HG02870 (cell line): ENCODE results near the gene DCLK2.

Experiments
- ATAC-seq: cut with Tn5 transposase; IDR thresholded peaks from one replicate; pipeline ENCODE4 v1.9.1; 2021; ENCODE audit warnings: mild to moderate bottlenecking, moderate library complexity; ENCODE audit not compliant: unreplicated experiment

DCLK2 gene

GRCh38 chr4:150255610-150256224 lies 177.5 kb downstream of the DCLK2 start:
- ATAC-seq: no peak

DNA sequence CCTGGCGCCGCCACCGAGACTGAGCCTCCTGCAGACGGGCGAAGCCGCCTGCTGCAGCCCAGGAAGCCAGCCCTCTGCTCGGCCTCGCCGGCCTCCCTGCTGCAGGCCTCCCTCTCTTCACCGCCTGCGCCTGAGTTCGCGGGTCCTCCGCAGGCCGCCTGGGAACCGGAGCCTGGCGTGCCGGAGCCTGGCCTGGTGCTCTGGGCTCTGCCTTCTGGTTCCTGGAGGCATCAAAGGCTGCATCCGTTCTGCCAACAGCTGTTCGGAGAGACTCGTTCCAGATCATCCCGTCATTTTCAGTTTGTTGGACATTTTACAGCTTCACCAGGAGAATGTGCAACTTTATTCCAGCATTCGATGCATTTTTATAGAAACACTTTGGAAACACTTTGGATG lies 178.0 kb downstream of the DCLK2 start:
- no peak for ATAC-seq

DNA sequence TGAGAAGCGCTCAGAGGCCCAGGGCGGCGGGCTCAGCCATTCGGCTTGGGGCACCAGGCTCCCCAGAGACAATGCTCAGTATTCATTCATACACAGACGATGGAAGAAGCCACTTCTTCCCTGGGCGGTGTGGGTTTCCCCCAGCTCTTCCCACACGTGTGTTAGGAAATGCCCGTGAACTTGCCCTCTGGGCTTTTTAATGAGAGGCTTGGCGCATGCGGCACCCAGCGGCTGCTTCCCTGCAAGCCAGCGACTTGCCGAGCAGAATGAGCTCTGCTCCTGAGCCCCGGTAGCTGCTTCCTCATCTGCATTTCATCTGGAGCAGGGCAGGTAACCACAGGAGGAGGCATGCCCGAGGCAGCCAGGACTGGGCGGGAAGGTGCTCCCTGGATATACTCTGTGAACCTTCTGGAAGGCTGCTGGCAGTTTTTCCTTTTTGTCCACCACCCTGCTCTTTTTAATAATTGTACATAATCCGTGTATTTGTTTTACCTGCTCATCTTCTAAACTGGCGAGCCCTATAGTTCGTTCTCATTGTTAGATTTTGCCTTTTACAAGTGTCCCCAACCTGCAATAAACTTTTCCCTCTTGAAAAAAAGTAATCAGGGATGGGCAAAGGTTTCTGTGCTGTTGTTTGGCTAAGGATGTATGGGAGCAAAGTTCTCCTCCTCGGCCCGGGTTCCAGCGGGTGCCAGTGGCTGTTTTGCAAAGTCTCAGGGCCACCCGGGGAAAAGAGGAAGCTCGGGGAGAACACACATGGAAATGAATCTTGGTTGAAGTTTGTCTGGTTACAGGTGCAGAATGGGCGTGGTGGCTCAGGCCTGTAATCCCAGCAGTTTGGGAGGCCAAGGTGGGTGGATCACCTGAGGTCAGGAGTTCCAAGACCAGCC lies 178.8 kb downstream of the DCLK2 start:
- ATAC-seq: no peak

- ATAC-seq: no peak
Measured at GRCh38 chr4:150258569-150258968, 180.3 kb downstream of the DCLK2 start.

GRCh38 chr4:150259861-150260567 lies 181.8 kb downstream of the DCLK2 start:
- no peak for ATAC-seq

DNA sequence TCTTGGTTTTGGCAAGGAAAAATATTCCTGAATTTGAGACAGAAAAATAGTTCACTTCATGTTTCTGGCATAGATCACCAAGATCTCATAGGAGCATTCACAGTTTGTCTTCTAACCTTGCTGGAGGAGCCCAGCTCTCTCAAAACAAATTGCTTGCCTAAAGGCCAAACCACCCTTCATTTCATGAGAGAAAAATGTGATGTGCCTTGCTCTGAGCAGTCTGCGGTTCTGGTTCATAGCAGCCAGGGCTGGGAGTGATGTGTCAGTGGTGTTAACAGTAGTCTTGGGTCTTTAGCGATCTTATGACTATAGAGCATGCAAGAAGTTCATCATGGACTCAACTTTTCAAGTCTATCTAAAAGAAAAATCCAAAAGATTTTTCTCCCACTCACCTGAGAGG lies 183.3 kb downstream of the DCLK2 start:
- ATAC-seq: no peak

- ATAC-seq: no peak
Measured at GRCh38 chr4:150262611-150263010, 184.4 kb downstream of the DCLK2 start.

DNA sequence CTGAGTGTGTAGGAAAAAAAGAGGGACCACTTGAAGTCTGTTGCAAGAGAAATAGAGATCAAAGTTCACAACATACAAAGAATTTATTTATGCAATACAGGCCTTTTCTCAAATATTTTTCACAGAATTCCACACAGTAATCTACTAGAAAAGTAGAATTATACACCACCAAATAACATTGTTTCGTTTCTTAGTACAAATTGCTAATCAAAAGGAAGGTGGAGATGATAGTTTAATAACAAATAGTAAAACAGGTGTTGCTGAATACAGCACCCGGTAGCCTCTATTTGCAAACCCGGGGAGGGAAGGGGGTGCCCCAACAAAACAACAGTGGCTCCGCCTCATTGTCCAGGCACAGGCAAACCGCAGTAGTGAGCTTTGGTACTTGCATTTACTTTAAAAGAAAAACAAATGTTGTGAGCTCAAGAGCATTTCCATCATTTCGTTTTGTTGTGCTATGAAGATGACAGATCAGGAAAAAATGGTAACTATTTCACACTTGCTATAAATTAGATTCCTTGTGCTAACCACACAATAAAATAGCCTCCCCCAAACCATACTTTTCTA lies 186.4 kb downstream of the DCLK2 start:
- ATAC-seq: no peak

DNA sequence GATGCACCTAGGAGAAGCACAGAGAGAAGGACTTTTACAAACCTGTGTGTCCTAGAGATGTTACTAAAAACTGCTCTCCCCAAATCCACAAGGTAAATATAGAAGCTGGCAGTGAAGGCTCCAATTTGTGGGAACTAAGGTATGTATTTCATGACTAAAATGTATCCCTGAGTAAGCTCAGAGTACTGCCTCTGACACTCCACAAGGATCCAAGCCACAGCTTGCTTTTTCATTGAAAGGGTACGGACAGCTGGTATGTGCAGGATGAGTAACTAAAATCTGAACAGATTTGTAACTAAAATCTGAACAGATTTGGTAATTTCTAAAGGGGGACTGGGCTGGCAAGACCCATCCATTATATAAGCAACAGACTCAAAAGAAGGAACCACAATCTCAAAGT lies 187.6 kb downstream of the DCLK2 start:
- ATAC-seq: no peak

- ATAC-seq: no peak
Measured at GRCh38 chr4:150268444-150268843, 190.2 kb downstream of the DCLK2 start.

- ATAC-seq: no peak
Measured at GRCh38 chr4:150278206-150278605, 200.0 kb downstream of the DCLK2 start.

DNA sequence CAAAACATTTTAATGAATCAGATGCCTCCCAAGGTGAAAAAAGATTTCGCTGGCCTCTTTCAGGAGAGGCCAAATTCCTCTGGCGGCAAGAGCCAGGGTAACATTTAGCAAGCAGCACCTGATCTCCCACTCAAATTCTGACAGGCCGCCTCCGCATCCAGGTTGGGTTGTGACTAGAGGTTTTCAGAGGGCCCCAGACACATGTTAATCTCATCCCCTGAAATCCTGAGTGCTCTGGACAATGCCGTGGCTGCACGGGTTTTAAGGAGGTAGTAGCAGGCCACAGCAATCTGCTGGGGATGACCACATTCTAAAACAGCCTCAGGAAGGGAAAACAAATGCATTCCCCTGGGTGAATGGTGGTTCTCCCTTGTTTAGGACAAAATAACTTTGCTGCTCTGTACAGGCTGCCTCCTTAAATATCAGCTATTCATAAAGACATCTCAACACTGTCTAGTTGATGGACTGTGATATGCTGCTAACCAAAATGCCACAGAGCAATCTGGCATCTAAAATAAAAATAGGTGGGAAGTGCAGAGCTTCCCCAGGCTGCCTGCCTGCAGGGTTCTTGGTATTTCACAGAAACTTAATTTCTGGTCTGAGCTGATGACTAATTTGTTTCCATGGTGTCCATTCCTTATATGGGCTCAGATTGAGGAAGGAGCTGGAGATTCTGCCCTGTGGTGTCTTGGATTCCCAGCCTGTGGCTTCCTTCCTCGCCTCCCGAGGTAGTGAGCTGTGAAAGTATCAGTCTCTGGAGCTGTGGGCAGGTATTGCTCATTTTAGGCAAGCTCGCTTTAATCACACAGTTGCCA lies 202.0 kb downstream of the DCLK2 start:
- ATAC-seq: no peak

GRCh38 chr4:150280975-150281374 lies 202.7 kb downstream of the DCLK2 start:
- no peak for ATAC-seq

- ATAC-seq: no peak
Measured at GRCh38 chr4:150283689-150284088, 205.4 kb downstream of the DCLK2 start.

- ATAC-seq: no peak
Measured at GRCh38 chr4:150286656-150287055, 208.4 kb downstream of the DCLK2 start.

DNA sequence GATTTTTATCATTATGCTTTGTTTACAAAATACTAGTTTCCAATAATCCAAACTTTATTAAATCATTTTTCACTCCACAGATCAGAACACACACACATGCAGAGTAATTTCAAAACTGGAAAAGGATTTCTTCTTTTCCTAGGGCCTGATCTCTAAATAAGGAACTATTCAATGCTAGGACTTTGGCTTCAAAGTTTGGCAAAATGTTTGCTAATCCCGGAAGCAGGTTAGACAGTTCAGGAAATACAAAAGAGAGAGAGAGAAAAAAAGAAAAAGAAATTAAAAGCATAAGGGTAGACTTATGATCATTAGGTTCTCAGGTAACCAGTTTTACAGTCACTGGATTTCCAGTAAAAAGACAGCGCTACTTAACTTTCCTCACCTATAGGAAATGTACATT lies 211.0 kb downstream of the DCLK2 start:
- ATAC-seq: no peak

DNA sequence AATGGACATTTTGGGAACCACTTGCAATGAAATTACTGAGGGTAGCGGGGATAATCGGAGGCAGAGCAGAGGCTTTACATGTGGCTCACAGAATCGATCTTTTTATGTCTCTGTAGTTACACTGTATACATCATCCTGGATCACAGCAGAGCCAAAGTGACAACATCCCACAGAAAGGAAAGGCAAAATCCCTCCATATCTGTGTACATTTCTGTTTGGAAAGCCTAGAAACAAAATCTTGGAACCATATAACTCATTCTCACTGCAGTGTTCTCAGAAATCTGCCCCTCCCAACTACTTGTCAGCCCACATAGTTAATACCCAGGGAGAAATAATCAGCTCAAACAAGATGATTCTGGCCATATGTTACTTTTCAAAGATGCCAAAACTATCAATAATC lies 211.6 kb downstream of the DCLK2 start:
- no peak for ATAC-seq

DNA sequence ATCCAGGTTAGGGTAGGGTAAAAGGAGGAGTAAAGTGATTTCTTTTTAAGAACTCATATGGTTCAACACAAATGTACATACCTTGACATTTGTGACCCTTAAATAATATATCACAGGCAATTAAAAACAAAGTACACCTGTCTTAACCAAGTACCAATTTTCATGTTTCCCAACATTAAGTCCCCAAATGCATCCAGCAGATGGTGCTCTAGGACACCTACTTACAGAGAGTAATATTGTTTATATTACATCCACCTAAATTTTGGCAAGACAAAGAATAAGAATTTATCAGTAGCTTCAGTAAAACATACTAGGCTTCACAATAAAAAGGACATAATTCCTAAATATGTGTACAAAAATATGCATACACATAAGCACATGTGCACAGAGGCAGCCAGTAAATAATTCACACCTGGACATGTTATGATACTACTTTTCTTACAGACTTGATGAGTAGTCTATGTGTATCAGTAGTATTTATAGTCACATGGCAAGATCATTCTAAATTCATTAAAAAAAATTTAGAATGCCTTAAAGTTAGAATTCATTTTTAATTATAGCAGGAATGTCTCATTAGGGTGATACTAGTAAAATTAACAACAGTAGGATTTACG lies 219.7 kb downstream of the DCLK2 start:
- peak; percentile 63 for ATAC-seq

DNA sequence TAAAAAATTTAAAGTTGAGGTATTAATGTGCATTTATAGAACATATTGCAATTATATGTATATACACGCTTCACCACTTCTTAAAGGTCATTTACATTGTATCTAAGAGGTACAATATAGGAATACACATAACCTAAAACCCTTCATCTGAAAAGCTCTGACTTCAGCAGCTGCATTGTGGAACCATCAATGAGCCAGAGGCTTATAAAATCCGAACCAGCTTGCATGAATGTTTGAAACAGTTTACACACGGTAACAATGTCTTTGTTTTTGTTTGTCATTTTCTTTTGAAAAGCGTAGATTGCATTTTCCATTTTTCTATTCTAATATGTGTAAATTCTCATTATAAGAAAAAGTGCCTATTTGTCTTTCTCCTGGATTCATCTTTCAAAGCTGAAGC lies 221.6 kb downstream of the DCLK2 start:
- ATAC-seq: no peak

DNA sequence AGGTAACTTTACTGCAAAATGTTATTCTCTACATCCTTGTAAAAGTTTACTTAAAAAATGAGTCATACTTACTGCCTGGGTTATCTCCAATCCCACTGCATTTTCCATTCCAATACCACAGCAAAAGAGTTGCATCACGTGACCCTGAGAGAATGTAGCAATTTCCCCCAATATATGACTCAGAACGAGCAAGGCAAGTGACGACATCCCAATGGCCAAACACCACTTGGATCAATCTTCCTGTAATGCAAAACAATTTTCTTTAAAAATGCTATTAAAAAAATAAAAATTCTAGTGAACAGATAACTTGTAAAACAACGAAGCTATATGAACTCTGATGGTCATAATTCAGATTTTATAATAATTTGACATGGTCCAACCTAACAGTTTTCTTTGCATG lies 224.3 kb downstream of the DCLK2 start:
- no peak for ATAC-seq
